ENCODE measurements around the gene GSE1. TPM values are rescaled to one million over a fixed set of nuclear protein-coding genes. Genes with fewer than 3 reads are reported as not detected.

GSE1 gene
- total and polyA plus RNA-seq, 2 donors from 2014 or later, result 9.5 to 92.8 TPM

GRCh38 chr16:85655216-85656129, 42.4 kb downstream of the GSE1 start:
- H3K36me3 ChIP-seq (ENCODE audit: control insufficient read depth in 2 of 3, insufficient read depth in 3 of 3, low read length in 3 of 3), result peaks cover 6 to 44% (median 24%) of the 10 kb centered on the region in 3 donors
- intact Hi-C loops (cut with DNase I), result no loop called here
- no peak overlapping the region for H3K27ac ChIP-seq (ENCODE audit: low read depth in 2 of 2, low read length in 2 of 2)
- peak in 2 of 5 donors; percentile 49 to 71 for DNase-seq
- no peaks in the 10 kb centered on the region for H3K9me3 ChIP-seq (ENCODE audit: control insufficient read depth in 2 of 3, insufficient read depth in 1 of 3, low read length in 3 of 3)
- no peak overlapping the region for H3K9ac ChIP-seq (ENCODE audit: low read length in 3 of 3)
- H3K27me3 ChIP-seq (ENCODE audit: control insufficient read depth, insufficient read depth, low read length), result no peaks in the 10 kb centered on the region
- TF ChIP-seq, protein P1, sequence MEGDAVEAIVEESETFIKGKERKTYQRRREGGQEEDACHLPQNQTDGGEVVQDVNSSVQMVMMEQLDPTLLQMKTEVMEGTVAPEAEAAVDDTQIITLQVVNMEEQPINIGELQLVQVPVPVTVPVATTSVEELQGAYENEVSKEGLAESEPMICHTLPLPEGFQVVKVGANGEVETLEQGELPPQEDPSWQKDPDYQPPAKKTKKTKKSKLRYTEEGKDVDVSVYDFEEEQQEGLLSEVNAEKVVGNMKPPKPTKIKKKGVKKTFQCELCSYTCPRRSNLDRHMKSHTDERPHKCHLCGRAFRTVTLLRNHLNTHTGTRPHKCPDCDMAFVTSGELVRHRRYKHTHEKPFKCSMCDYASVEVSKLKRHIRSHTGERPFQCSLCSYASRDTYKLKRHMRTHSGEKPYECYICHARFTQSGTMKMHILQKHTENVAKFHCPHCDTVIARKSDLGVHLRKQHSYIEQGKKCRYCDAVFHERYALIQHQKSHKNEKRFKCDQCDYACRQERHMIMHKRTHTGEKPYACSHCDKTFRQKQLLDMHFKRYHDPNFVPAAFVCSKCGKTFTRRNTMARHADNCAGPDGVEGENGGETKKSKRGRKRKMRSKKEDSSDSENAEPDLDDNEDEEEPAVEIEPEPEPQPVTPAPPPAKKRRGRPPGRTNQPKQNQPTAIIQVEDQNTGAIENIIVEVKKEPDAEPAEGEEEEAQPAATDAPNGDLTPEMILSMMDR (IDR thresholded peaks at IDR 0.05; ENCODE audit: borderline replicate concordance, extremely low read depth, insufficient read depth), result no peak
- H3K4me3 ChIP-seq (ENCODE audit: low read length in 3 of 3), result no peak overlapping the region
- peaks cover 0 to 26% (median 3%) of the 10 kb centered on the region in 3 donors for H3K4me1 ChIP-seq (ENCODE audit: control insufficient read depth in 2 of 3, insufficient read depth in 2 of 3, low read depth in 1 of 3, low read length in 3 of 3)
- no peak for FAIRE-seq

- Histone ChIP-seq H3K36me3 (ENCODE audit: control insufficient read depth in 2 of 3, insufficient read depth in 3 of 3, low read length in 3 of 3) (peaks cover 6 to 44% (median 24%) of the 10 kb centered on the region in 3 donors), H3K9ac (ENCODE audit: low read length in 3 of 3) (no peak overlapping the region), H3K9me3 (ENCODE audit: control insufficient read depth in 2 of 3, insufficient read depth in 1 of 3, low read length in 3 of 3) (no peaks in the 10 kb centered on the region), H3K4me1 (ENCODE audit: control insufficient read depth in 2 of 3, insufficient read depth in 2 of 3, low read depth in 1 of 3, low read length in 3 of 3) (peaks cover 0 to 23% (median 2%) of the 10 kb centered on the region in 3 donors), H3K27me3 (ENCODE audit: control insufficient read depth, insufficient read depth, low read length) (no peaks in the 10 kb centered on the region), H3K4me3 (ENCODE audit: low read length in 3 of 3) (no peak overlapping the region), H3K27ac (ENCODE audit: low read depth in 2 of 2, low read length in 2 of 2) (no peak overlapping the region)
- FAIRE-seq (no peak), DNase-seq (peak in 1 of 5 donors; percentile 65)
- TF ChIP-seq, protein P1 (IDR thresholded peaks at IDR 0.05; ENCODE audit: borderline replicate concordance, extremely low read depth, insufficient read depth), result no peak
- intact Hi-C loops (cut with DNase I), result no loop called here
Measured at GRCh38 chr16:85656351-85657266, 43.5 kb downstream of the GSE1 start.

- Histone ChIP-seq H3K9ac (ENCODE audit: low read length in 3 of 3) (no peak overlapping the region), H3K4me1 (ENCODE audit: control insufficient read depth in 2 of 3, insufficient read depth in 2 of 3, low read depth in 1 of 3, low read length in 3 of 3) (peaks cover 0 to 17% (median 0%) of the 10 kb centered on the region in 3 donors), H3K36me3 (ENCODE audit: control insufficient read depth in 2 of 3, insufficient read depth in 3 of 3, low read length in 3 of 3) (peaks cover 6 to 47% (median 24%) of the 10 kb centered on the region in 3 donors), H3K27ac (ENCODE audit: low read depth in 2 of 2, low read length in 2 of 2) (no peak overlapping the region), H3K9me3 (ENCODE audit: control insufficient read depth in 2 of 3, insufficient read depth in 1 of 3, low read length in 3 of 3) (no peaks in the 10 kb centered on the region), H3K4me3 (ENCODE audit: low read length in 3 of 3) (no peak overlapping the region), H3K27me3 (ENCODE audit: control insufficient read depth, insufficient read depth, low read length) (no peaks in the 10 kb centered on the region)
- DNase-seq (peak in 1 of 5 donors; percentile 70), FAIRE-seq (no peak)
- TF ChIP-seq, protein P1 (IDR thresholded peaks at IDR 0.05; ENCODE audit: borderline replicate concordance, extremely low read depth, insufficient read depth), result no peak
- intact Hi-C loops (cut with DNase I), result no loop called here
Measured at GRCh38 chr16:85657267-85657650, 44.1 kb downstream of the GSE1 start.

Measured in kidney (tissue), 14 donors.